GM12878 (cell line): ENCODE results near the gene MYL6B. TPM values are rescaled to one million over a fixed set of nuclear protein-coding genes. Genes with fewer than 3 reads are reported as not detected.
A peak's percentile ranks its signal among the peaks of the same experiment; 100 is the strongest.

ENCODE experiments used
- ATAC-seq: fragments of 200-7000 bp; cut with Tn5 transposase; 3 replicates; pipeline ENCODE4 v1.9.1; 2020; ENCODE audit warnings: mild to moderate bottlenecking, moderate library complexity
- BruUV-seq: library from RNA; stranded (reverse); fragments of 400-500 nt; replicated peaks from 2 replicates; lab custom pipeline; 2021; lab: Mats Ljungman, UMichigan
- CTCF ChIA-PET: fragments of 300-600 bp; sonication (Branson Sonifier 250); formaldehyde crosslinking; extraction: SDS; loops from one replicate; lab custom pipeline; 2021; ENCODE audit warnings: inconsistent platforms; lab: Yijun Ruan, JAX
- POLR2A ChIA-PET: fragments of 350-600 bp; formaldehyde crosslinking; extraction: SDS; loops from one replicate; lab custom pipeline; 2021; ENCODE audit warnings: inconsistent platforms; lab: Charles Lee
- RAD21 ChIA-PET: fragments of 300-600 bp; sonication (Branson Sonifier 250); formaldehyde crosslinking; loops from one replicate; lab custom pipeline; 2023; ENCODE audit warnings: antibody characterized with exemption; ENCODE audit not compliant: unreplicated experiment; lab: Charles Lee
- SMC1A ChIA-PET: fragments of 300-600 bp; sonication (Branson Sonifier 250); formaldehyde crosslinking; loops from one replicate; lab custom pipeline; 2023; ENCODE audit not compliant: unreplicated experiment, uncharacterized antibody; lab: Charles Lee
- DNase-seq: peaks from one replicate; pipeline ENCODE4 v3.0.0-alpha.2; 2011; ENCODE audit warnings: low read depth, low spot score
- FAIRE-seq: peaks from 3 replicates; lab custom pipeline; 2011; peaks lifted over from hg19 to GRCh38; lab: Jason Lieb, UNC
- H2AFZ ChIP-seq: 2 replicates; pipeline ENCODE4 v1.6.0; 2011; ENCODE audit warnings: low read depth, low read length, control low read depth; ENCODE audit not compliant: control insufficient read depth
- H3K27ac ChIP-seq: 2 replicates; pipeline ENCODE4 v1.5.1; 2011; ENCODE audit warnings: control low read depth; ENCODE audit not compliant: control insufficient read depth, insufficient read depth
- H3K27me3 ChIP-seq, 2 experiments: replicated peaks in 1 of 2; 2 replicates each; pipeline versions ENCODE4 v1.6.0 to v1.6.1; 2011; ENCODE audit warnings: low read length in 1 of 2; ENCODE audit not compliant: control insufficient read depth in 2 of 2, insufficient read depth in 2 of 2
- H3K36me3 ChIP-seq, 2 experiments: 2 replicates each; pipeline ENCODE4 v1.5.1; 2011; ENCODE audit warnings: low read length in 1 of 2; ENCODE audit not compliant: control insufficient read depth in 2 of 2, insufficient read depth in 2 of 2
- H3K4me1 ChIP-seq: 2 replicates; pipeline ENCODE4 v1.6.1; 2011; ENCODE audit warnings: mild to moderate bottlenecking, low read length, moderate library complexity, mixed read lengths; ENCODE audit not compliant: control insufficient read depth, insufficient read depth
- H3K4me2 ChIP-seq: 2 replicates; pipeline ENCODE4 v1.6.0; 2011; ENCODE audit warnings: control low read depth; ENCODE audit not compliant: control insufficient read depth, insufficient read depth
- H3K4me3 ChIP-seq: fragments of 200-600 bp; sonication (generic); 2 replicates; pipeline ENCODE4 v1.5.1; 2016
- H3K79me2 ChIP-seq: 2 replicates; pipeline ENCODE4 v1.6.0; 2011; ENCODE audit warnings: low read length; ENCODE audit not compliant: control insufficient read depth, insufficient read depth
- H3K9ac ChIP-seq: 2 replicates; pipeline ENCODE4 v1.8.0; 2011; ENCODE audit warnings: low read length, control low read depth, mixed read lengths; ENCODE audit not compliant: control insufficient read depth, insufficient read depth
- H3K9me3 ChIP-seq: replicated peaks from 3 replicates; pipeline ENCODE4 v1.5.1; 2011; ENCODE audit warnings: mild to moderate bottlenecking, low read length; ENCODE audit not compliant: control insufficient read depth, insufficient read depth
- H4K20me1 ChIP-seq: 2 replicates; pipeline ENCODE4 v1.6.0; 2011; ENCODE audit not compliant: control insufficient read depth, insufficient read depth
- BCLAF1 ChIP-seq: fragments of 450-650 bp; IDR thresholded peaks from 2 replicates; pipeline ENCODE4 v1.6.1; 2017; ENCODE audit warnings: antibody characterized with exemption, mild to moderate bottlenecking, moderate library complexity
- BRCA1 ChIP-seq: IDR thresholded peaks from 2 replicates; pipeline ENCODE4 v1.6.1; 2011; ENCODE audit warnings: low read depth, low read length, improper control_type of control experiment
- FOXM1 ChIP-seq: IDR thresholded peaks from 2 replicates; pipeline ENCODE4 v1.6.1; 2012; ENCODE audit warnings: low read depth, mild to moderate bottlenecking, inconsistent platforms, low read length, moderate library complexity
- GATAD2B ChIP-seq: fragments of 450-650 bp; conservative IDR thresholded peaks from 2 replicates; pipeline ENCODE4 v1.6.1; 2017; ENCODE audit warnings: low read depth, mild to moderate bottlenecking, moderate library complexity
- IRF5 ChIP-seq: fragments of 450-650 bp; IDR thresholded peaks from 2 replicates; pipeline ENCODE4 v1.6.1; 2017; ENCODE audit warnings: borderline replicate concordance
- JUND ChIP-seq: IDR thresholded peaks from 2 replicates; pipeline ENCODE4 v1.6.1; 2012; ENCODE audit warnings: low read depth, mild to moderate bottlenecking, low read length, improper control_type of control experiment, moderate library complexity
- MTA3 ChIP-seq: IDR thresholded peaks from 2 replicates; pipeline ENCODE4 v1.6.1; 2012; ENCODE audit warnings: low read length, inconsistent platforms, borderline replicate concordance
- NFYA ChIP-seq: IDR thresholded peaks from 2 replicates; pipeline ENCODE4 v1.6.1; 2011; ENCODE audit warnings: low read depth, mild to moderate bottlenecking, low read length, improper control_type of control experiment, borderline replicate concordance
- PAX5 ChIP-seq: IDR thresholded peaks from 2 replicates; pipeline ENCODE4 v1.6.1; 2011; ENCODE audit warnings: low read depth, low read length, borderline replicate concordance
- POLR2A ChIP-seq: IDR thresholded peaks from 2 replicates; pipeline ENCODE4 v1.6.1; 2011; ENCODE audit warnings: low read depth, mild to moderate bottlenecking, low read length
- POLR2AphosphoS2 ChIP-seq: IDR thresholded peaks from 2 replicates; pipeline ENCODE4 v1.6.1; 2011; ENCODE audit warnings: low read depth, mild to moderate bottlenecking, low read length, improper control_type of control experiment, moderate library complexity
- POLR2AphosphoS5 ChIP-seq: IDR thresholded peaks from 2 replicates; pipeline ENCODE4 v1.6.1; 2011; ENCODE audit warnings: mild to moderate bottlenecking, low read length, inconsistent platforms
- POU2F2 ChIP-seq: IDR thresholded peaks from 3 replicates; pipeline ENCODE4 v1.6.1; 2011; ENCODE audit warnings: low read depth, mild to moderate bottlenecking, low read length, borderline replicate concordance
- RB1 ChIP-seq: fragments of 450-650 bp; formaldehyde crosslinking; IDR thresholded peaks from 2 replicates; pipeline ENCODE4 v1.6.1; 2017; ENCODE audit warnings: mild to moderate bottlenecking, borderline replicate concordance
- RBBP5 ChIP-seq: fragments of 200-600 bp; sonication (generic); conservative IDR thresholded peaks from 2 replicates; pipeline ENCODE4 v1.6.1; 2016
- TBL1XR1 ChIP-seq: IDR thresholded peaks from 2 replicates; pipeline ENCODE4 v1.6.1; 2012; ENCODE audit warnings: low read depth, low read length, improper control_type of control experiment
- TCF3 ChIP-seq: IDR thresholded peaks from 2 replicates; pipeline ENCODE4 v1.6.1; 2012; ENCODE audit warnings: low read depth, mild to moderate bottlenecking, low read length, borderline replicate concordance; ENCODE audit not compliant: insufficient read depth
- TCF7 ChIP-seq: IDR thresholded peaks from 2 replicates; pipeline ENCODE4 v1.6.1; 2014; ENCODE audit warnings: antibody characterized with exemption, borderline replicate concordance
- ZNF384 ChIP-seq: IDR thresholded peaks from 2 replicates; pipeline ENCODE4 v1.6.1; 2012; ENCODE audit warnings: low read depth, mild to moderate bottlenecking, low read length, improper control_type of control experiment, borderline replicate concordance
- WGBS: methylation state at CpG from one replicate; pipeline ENCODE4 v1.1.6; 2016; ENCODE audit warnings: low lambda C conversion rate; ENCODE audit not compliant: insufficient replicate concordance, insufficient coverage; ENCODE audit errors: missing lambda C conversion rate; 5-methylcytosine and 5-hydroxymethylcytosine counted together
- in situ Hi-C: fragments of 300-500 bp; cut with MboI; formaldehyde crosslinking; loops from 9 replicates; pipeline ENCODE4 v1.14.3; 2018; ENCODE audit warnings: mixed read lengths
- intact Hi-C: fragments of 100-400 bp; cut with micrococcal nuclease; formaldehyde crosslinking; loops from one replicate; pipeline ENCODE4 v1.14.2; 2022; ENCODE audit not compliant: unreplicated experiment
- polyA plus RNA-seq, 11 experiments: library from polyadenylated mRNA; depleted of rRNA in 4 of 11; unstranded in 6 of 11; stranded (reverse) in 5 of 11; fragments of >200 nt; fragmentation: Nextera tagmentation in 4 of 11; fragmentation: Illumina TruSeq in 1 of 11; extraction: Ambion mirVana in 4 of 11; extraction: Trizol in 1 of 11; gene quantifications; 1 replicate in 1 of 11; 2 replicates in 10 of 11; pipeline versions ENCODE4 v1.2.1 to v1.2.3, GENCODE V29; 2011 to 2016; ENCODE audit warnings: inconsistent platforms in 2 of 11, missing spikeins in 2 of 11, low read depth in 1 of 11
- total RNA-seq, 4 experiments: library from RNA; depleted of rRNA in 3 of 4; stranded (reverse); fragments of >200 nt in 3 of 4; fragmentation: Illumina TruSeq in 1 of 4; extraction: Trizol in 1 of 4; gene quantifications; 2 replicates each; pipeline versions ENCODE4 v1.2.1 to v1.2.3, GENCODE V29; 2013 to 2021

MYL6B gene
- total and polyA plus RNA-seq, 10 of the 15 experiments (the other 5 are each of a cell fraction or from before 2014, with no cell fraction given): 75.5 to 153 (median 114) TPM

- in situ Hi-C loops (no loop called here), intact Hi-C loops (loop anchor here (2.0 kb wide), 1 partner anchor 29 kb away; the partner anchor contains the start of gene SMARCC2)
- DNase-seq: no peak
- H3K9me3 ChIP-seq: no peaks in the 10 kb centered on the region
- ChIA-PET SMC1A (interaction anchor here (0.6 to 2.7 kb wide), 5 partner anchors 16 to 34 kb away, joined by 3 to 12 read pairs (median 8); partner anchors contain the start of genes ESYT1 and SMARCC2), POLR2A (interaction anchor here (0.5 to 2.5 kb wide), 9 partner anchors 9 to 186 kb away, joined by 3 to 19 read pairs (median 6); partner anchors contain the start of genes ESYT1, RAB5B, RNF41 and SMARCC2), CTCF (interaction anchor here (0.6 to 2.2 kb wide), 10 partner anchors 15 to 430 kb away, joined by 3 to 13 read pairs (median 4); partner anchors contain the start of genes CD63 and SMARCC2), RAD21 (interaction anchor here (1.2 to 2.8 kb wide), 6 partner anchors 16 to 62 kb away, joined by 4 to 18 read pairs (median 5); partner anchors contain the start of genes ESYT1, RNF41, SMARCC2 and ZC3H10)
- H3K79me2 ChIP-seq: peaks cover 39% of the 10 kb centered on the region
- peaks cover 23 to 33% of the 10 kb centered on the region in 2 experiments for H3K36me3 ChIP-seq
- WGBS: 2% methylated on average over 8 of the region's 8 CpGs
- H2AFZ ChIP-seq: no peak overlapping the region
- peak; percentile 81 for FAIRE-seq
- peak overlapping the region; percentile 89 for H3K9ac ChIP-seq
- H3K4me1 ChIP-seq: peaks cover 17% of the 10 kb centered on the region
- peak overlapping the region; percentile 91 for H3K27ac ChIP-seq
- peak overlapping the region; percentile 90 for H3K4me3 ChIP-seq
- peak overlapping the region; percentile 98 for H3K4me2 ChIP-seq
- ATAC-seq: no peak
- no peaks in the 10 kb centered on the region for H4K20me1 ChIP-seq
- no peaks in the 10 kb centered on the region for H3K27me3 ChIP-seq
- no TSS peak for BruUV-seq
- TF ChIP-seq BRCA1: no peak
- no peak for TF ChIP-seq RBBP5
- 0 out of 2 replicates have a peak, but pooled peaks have one; percentile 61 for TF ChIP-seq MTA3
- TF ChIP-seq ZNF384: no peak
- TF ChIP-seq TBL1XR1: no peak
- TF ChIP-seq POLR2AphosphoS2: peak; percentile 4
- TF ChIP-seq POU2F2: no peak
- no peak for TF ChIP-seq PAX5
- TF ChIP-seq GATAD2B: no peak
- peak; percentile 2 for TF ChIP-seq POLR2A
- peak; percentile 3; the same call in 1 of the 2 replicates for TF ChIP-seq POLR2AphosphoS5
- TF ChIP-seq RB1: no peak
- no peak for TF ChIP-seq NFYA
- no peak for TF ChIP-seq JUND
- no peak for TF ChIP-seq IRF5
- peak; percentile 60; the same call in 1 of the 2 replicates for TF ChIP-seq FOXM1
- no peak for TF ChIP-seq BCLAF1
- TF ChIP-seq TCF3: no peak
- TF ChIP-seq TCF7: no peak
These were observed 7.2 kb downstream of the MYL6B start for GRCh38 chr12:56159482-56160192.
